ENCODE data around the gene TMEM256.

The TMEM256 gene

GRCh38 chr17:7442142-7442541, 38.2 kb upstream of the TMEM256 start:
- in situ Hi-C loops (cut with HindIII; ENCODE audit: low sequenced_read_pairs), result no loop called here
- TF ChIP-seq, protein P1, sequence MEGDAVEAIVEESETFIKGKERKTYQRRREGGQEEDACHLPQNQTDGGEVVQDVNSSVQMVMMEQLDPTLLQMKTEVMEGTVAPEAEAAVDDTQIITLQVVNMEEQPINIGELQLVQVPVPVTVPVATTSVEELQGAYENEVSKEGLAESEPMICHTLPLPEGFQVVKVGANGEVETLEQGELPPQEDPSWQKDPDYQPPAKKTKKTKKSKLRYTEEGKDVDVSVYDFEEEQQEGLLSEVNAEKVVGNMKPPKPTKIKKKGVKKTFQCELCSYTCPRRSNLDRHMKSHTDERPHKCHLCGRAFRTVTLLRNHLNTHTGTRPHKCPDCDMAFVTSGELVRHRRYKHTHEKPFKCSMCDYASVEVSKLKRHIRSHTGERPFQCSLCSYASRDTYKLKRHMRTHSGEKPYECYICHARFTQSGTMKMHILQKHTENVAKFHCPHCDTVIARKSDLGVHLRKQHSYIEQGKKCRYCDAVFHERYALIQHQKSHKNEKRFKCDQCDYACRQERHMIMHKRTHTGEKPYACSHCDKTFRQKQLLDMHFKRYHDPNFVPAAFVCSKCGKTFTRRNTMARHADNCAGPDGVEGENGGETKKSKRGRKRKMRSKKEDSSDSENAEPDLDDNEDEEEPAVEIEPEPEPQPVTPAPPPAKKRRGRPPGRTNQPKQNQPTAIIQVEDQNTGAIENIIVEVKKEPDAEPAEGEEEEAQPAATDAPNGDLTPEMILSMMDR (IDR thresholded peaks at IDR 0.05; ENCODE audit: low read depth, low read length), result no peak

DNA sequence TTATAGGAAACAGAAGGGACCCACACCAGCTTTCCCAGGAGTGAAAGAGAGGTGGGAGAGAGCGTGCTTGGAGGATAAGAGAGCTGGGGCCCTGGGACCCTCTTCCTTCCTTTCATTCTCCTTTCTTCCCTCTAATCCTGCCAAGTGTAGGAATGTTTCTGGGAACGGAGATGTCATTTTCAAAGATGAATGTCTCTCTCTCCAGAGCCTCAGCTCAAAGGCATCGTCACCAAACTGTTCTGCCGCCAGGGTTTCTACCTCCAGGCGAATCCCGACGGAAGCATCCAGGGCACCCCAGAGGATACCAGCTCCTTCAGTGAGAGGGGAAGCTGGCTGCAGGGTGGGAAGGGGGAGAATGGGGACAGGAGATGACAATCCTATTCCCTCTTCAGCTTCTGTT, 37.4 kb upstream of the TMEM256 start:
- no peak overlapping the region for H3K4me3 ChIP-seq (ENCODE audit: low read depth, low read length)
- no peak for DNase-seq (ENCODE audit: low read depth, low spot score)
- TF ChIP-seq, protein P1 (IDR thresholded peaks at IDR 0.05; ENCODE audit: low read depth, low read length), result no peak
- in situ Hi-C loops (cut with HindIII; ENCODE audit: low sequenced_read_pairs), result no loop called here

More at GRCh38 chr17:7442142-7442541, 38.2 kb upstream of the TMEM256 start:
- H3K4me3 ChIP-seq (ENCODE audit: low read depth, low read length), result no peak overlapping the region
- DNase-seq (ENCODE audit: low read depth, low spot score), result no peak

- peak overlapping the region; percentile 39 for H3K4me3 ChIP-seq (ENCODE audit: low read depth, low read length)
- DNase-seq (ENCODE audit: low read depth, low spot score), result peak; percentile 29
- in situ Hi-C loops (cut with HindIII; ENCODE audit: low sequenced_read_pairs), result no loop called here
Observed at GRCh38 chr17:7440834-7441195, 36.9 kb upstream of the TMEM256 start.

GRCh38 chr17:7440113-7440833, 36.4 kb upstream of the TMEM256 start:
- in situ Hi-C loops (cut with HindIII; ENCODE audit: low sequenced_read_pairs), result no loop called here
- H3K4me3 ChIP-seq (ENCODE audit: low read depth, low read length), result peak overlapping the region; percentile 39
- peak; percentile 6 for DNase-seq (ENCODE audit: low read depth, low spot score)
- TF ChIP-seq, protein P1 (IDR thresholded peaks at IDR 0.05; ENCODE audit: low read depth, low read length), result no peak

More at GRCh38 chr17:7440834-7441195, 36.9 kb upstream of the TMEM256 start:
- TF ChIP-seq, protein P1 (IDR thresholded peaks at IDR 0.05; ENCODE audit: low read depth, low read length), result no peak

GRCh38 chr17:7439462-7440112, 35.7 kb upstream of the TMEM256 start, which contains the start of gene FGF11:
FGF11 (plus strand) TSS chr17:7439512; CDS start chr17:7439621, 109 bp downstream.
- TF ChIP-seq, protein P1 (IDR thresholded peaks at IDR 0.05; ENCODE audit: low read depth, low read length), result no peak
- DNase-seq (ENCODE audit: low read depth, low spot score), result no peak

GRCh38 chr17:7438656-7439460, 35.0 kb upstream of the TMEM256 start:
- no peak for DNase-seq (ENCODE audit: low read depth, low spot score)
- H3K4me3 ChIP-seq (ENCODE audit: low read depth, low read length), result peak overlapping the region; percentile 27
- in situ Hi-C loops (cut with HindIII; ENCODE audit: low sequenced_read_pairs), result no loop called here
- TF ChIP-seq, protein P1 (IDR thresholded peaks at IDR 0.05; ENCODE audit: low read depth, low read length), result no peak

More at GRCh38 chr17:7439462-7440112, 35.7 kb upstream of the TMEM256 start, which contains the start of gene FGF11:
- H3K4me3 ChIP-seq (ENCODE audit: low read depth, low read length), result peak within 1 kb of the TSS; percentile 39
- in situ Hi-C loops (cut with HindIII; ENCODE audit: low sequenced_read_pairs), result no loop called here

All from astrocyte of the spinal cord (primary cell).